H9 (cell line): ENCODE measurements around the gene F10. TPM values are rescaled to one million over a fixed set of nuclear protein-coding genes. Genes with fewer than 3 reads are reported as not detected.

Experiments
- DNase-seq: peaks from one replicate; pipeline ENCODE4 v3.0.0-alpha.2; 2017
- H2AFZ ChIP-seq: one replicate; pipeline ENCODE4 v1.6.1; 2013; ENCODE audit warnings: mild to moderate bottlenecking, low read length, control low read depth, moderate library complexity
- H2AK5ac ChIP-seq: 2 replicates; pipeline ENCODE4 v1.6.1; 2013; ENCODE audit warnings: low read length, control low read depth, mixed read lengths; ENCODE audit not compliant: insufficient read length
- H2BK120ac ChIP-seq: one replicate; pipeline ENCODE4 v1.6.1; 2013; ENCODE audit warnings: low read depth, mild to moderate bottlenecking, low read length, control low read depth, inconsistent platforms; ENCODE audit not compliant: poor library complexity, severe bottlenecking
- H2BK12ac ChIP-seq: 2 replicates; pipeline ENCODE4 v1.6.1; 2013; ENCODE audit warnings: low read length, control low read depth, mixed read lengths, low read depth; ENCODE audit not compliant: insufficient read length
- H2BK15ac ChIP-seq: 2 replicates; pipeline ENCODE4 v1.6.1; 2013; ENCODE audit warnings: low read depth, low read length, control low read depth
- H2BK20ac ChIP-seq: one replicate; pipeline ENCODE4 v1.6.1; 2013; ENCODE audit warnings: low read depth, mild to moderate bottlenecking, low read length, control low read depth, inconsistent platforms; ENCODE audit not compliant: poor library complexity, severe bottlenecking
- H2BK5ac ChIP-seq: 2 replicates; pipeline ENCODE4 v1.6.1; 2013; ENCODE audit warnings: low read length, control low read depth, mixed read lengths; ENCODE audit not compliant: insufficient read length
- H3K14ac ChIP-seq: 2 replicates; pipeline ENCODE4 v1.6.1; 2013; ENCODE audit warnings: low read length, control low read depth; ENCODE audit not compliant: insufficient read depth
- H3K18ac ChIP-seq: 2 replicates; pipeline ENCODE4 v1.6.1; 2013; ENCODE audit warnings: low read depth, mild to moderate bottlenecking, mixed read lengths, low read length, control low read depth; ENCODE audit not compliant: insufficient read length
- H3K23ac ChIP-seq: 2 replicates; pipeline ENCODE4 v1.6.1; 2013; ENCODE audit warnings: low read length, control low read depth, mixed read lengths, low read depth; ENCODE audit not compliant: insufficient read length
- H3K23me2 ChIP-seq: 2 replicates; pipeline ENCODE4 v1.6.1; 2013; ENCODE audit warnings: low read depth, mild to moderate bottlenecking, mixed read lengths, low read length, control low read depth; ENCODE audit not compliant: insufficient read length, poor library complexity, severe bottlenecking
- H3K27ac ChIP-seq: 2 replicates; pipeline ENCODE4 v1.5.1; 2013; ENCODE audit warnings: low read length, control low read depth, mixed read lengths, low read depth; ENCODE audit not compliant: insufficient read length
- H3K27me3 ChIP-seq: 2 replicates; pipeline ENCODE4 v1.6.1; 2013; ENCODE audit warnings: low read length, control low read depth, inconsistent platforms; ENCODE audit not compliant: insufficient read depth
- H3K4ac ChIP-seq: 2 replicates; pipeline ENCODE4 v1.6.1; 2013; ENCODE audit warnings: low read depth, mild to moderate bottlenecking, control low read depth, inconsistent platforms, low read length, moderate library complexity
- H3K4me1 ChIP-seq: 2 replicates; pipeline ENCODE4 v1.6.1; 2013; ENCODE audit warnings: low read length, control low read depth, inconsistent platforms; ENCODE audit not compliant: insufficient read depth
- H3K4me2 ChIP-seq: 2 replicates; pipeline ENCODE4 v1.6.1; 2013; ENCODE audit warnings: low read length, control low read depth, mixed read lengths; ENCODE audit not compliant: insufficient read length, insufficient read depth
- H3K56ac ChIP-seq: 2 replicates; pipeline ENCODE4 v1.6.1; 2013; ENCODE audit warnings: low read depth, mild to moderate bottlenecking, mixed read lengths, low read length, control low read depth; ENCODE audit not compliant: insufficient read length
- H3K79me1 ChIP-seq: 2 replicates; pipeline ENCODE4 v1.6.1; 2013; ENCODE audit warnings: low read depth, mild to moderate bottlenecking, moderate library complexity, low read length, control low read depth, inconsistent platforms; ENCODE audit not compliant: insufficient read depth, poor library complexity, severe bottlenecking
- H3K79me2 ChIP-seq: 2 replicates; pipeline ENCODE4 v1.6.1; 2013; ENCODE audit warnings: low read length, control low read depth, inconsistent platforms; ENCODE audit not compliant: insufficient read depth
- H3K9ac ChIP-seq: 2 replicates; pipeline ENCODE4 v1.6.1; 2013; ENCODE audit warnings: low read length, control low read depth, mixed read lengths; ENCODE audit not compliant: insufficient read length; ENCODE audit errors: extremely low read depth
- H3K9me3 ChIP-seq: one replicate; pipeline ENCODE4 v1.6.1; 2013; ENCODE audit warnings: low read depth, low read length, inconsistent platforms; ENCODE audit not compliant: control insufficient read depth
- H3T11ph ChIP-seq: one replicate; pipeline ENCODE4 v1.6.1; 2013; ENCODE audit warnings: mild to moderate bottlenecking, low read length, control low read depth, inconsistent platforms
- H4K20me1 ChIP-seq: one replicate; pipeline ENCODE4 v1.6.1; 2013; ENCODE audit not compliant: control insufficient read depth, insufficient read length, insufficient read depth
- H4K5ac ChIP-seq: 2 replicates; pipeline ENCODE4 v1.6.1; 2013; ENCODE audit warnings: low read depth, mild to moderate bottlenecking, mixed read lengths, low read length, control low read depth; ENCODE audit not compliant: insufficient read length
- H4K8ac ChIP-seq: replicated peaks from 2 replicates; pipeline ENCODE4 v1.6.1; 2013; ENCODE audit warnings: low read length, control low read depth, mixed read lengths, low read depth; ENCODE audit not compliant: insufficient read length
- H4K91ac ChIP-seq: 2 replicates; pipeline ENCODE4 v1.6.1; 2013; ENCODE audit warnings: low read depth, mild to moderate bottlenecking, moderate library complexity, mixed read lengths, low read length, control low read depth; ENCODE audit not compliant: insufficient read length
- H3K27ac Mint-ChIP-seq, 3 experiments: 2 replicates in 2 of 3; 3 replicates in 1 of 3; pipeline ENCODE4 v1.8.0; 2020 to 2021; ENCODE audit warnings: mixed read lengths in 3 of 3, mild to moderate bottlenecking in 1 of 3, moderate library complexity in 1 of 3
- H3K27me3 Mint-ChIP-seq: 2 replicates; pipeline ENCODE4 v1.8.0; 2021; ENCODE audit warnings: low read depth, mild to moderate bottlenecking, moderate library complexity, mixed read lengths
- H3K36me3 Mint-ChIP-seq, 3 experiments: 2 replicates in 2 of 3; 3 replicates in 1 of 3; pipeline ENCODE4 v1.8.0; 2020 to 2021; ENCODE audit warnings: low read depth in 3 of 3, mixed read lengths in 3 of 3; ENCODE audit not compliant: insufficient read depth in 1 of 3
- H3K4me1 Mint-ChIP-seq, 2 experiments: 2 replicates each; pipeline ENCODE4 v1.8.0; 2020; ENCODE audit warnings: mixed read lengths in 2 of 2
- H3K4me3 Mint-ChIP-seq, 2 experiments: 2 replicates in 1 of 2; 3 replicates in 1 of 2; pipeline ENCODE4 v1.8.0; 2020 to 2021; ENCODE audit warnings: mild to moderate bottlenecking in 2 of 2, mixed read lengths in 2 of 2, moderate library complexity in 1 of 2
- H3K9me3 Mint-ChIP-seq, 2 experiments: 2 replicates in 1 of 2; 3 replicates in 1 of 2; pipeline ENCODE4 v1.8.0; 2020; ENCODE audit warnings: mild to moderate bottlenecking in 2 of 2, mixed read lengths in 2 of 2, moderate library complexity in 1 of 2
- WGBS: extraction: QIAGEN DNeasy Blood & Tissue Kit; methylation state at CpG from one replicate; pipeline ENCODE4 v1.1.7; 2013; ENCODE audit warnings: missing lambda C conversion rate, low lambda C conversion rate, mixed read lengths; ENCODE audit not compliant: insufficient read length; ENCODE audit errors: extremely low coverage; 5-methylcytosine and 5-hydroxymethylcytosine counted together
- total RNA-seq: library from RNA; stranded (reverse); gene quantifications from 2 replicates; pipeline ENCODE4 v1.2.1, GENCODE V29; 2021
- TF ChIP-seq, protein P1 (sequence below): fragments of 200-600 bp; sonication (generic); conservative IDR thresholded peaks from 3 replicates; pipeline ENCODE4 v1.8.0; 2021; ENCODE audit warnings: antibody characterized with exemption, mild to moderate bottlenecking

The F10 gene
- total RNA-seq, 1 experiment from 2014 or later = 1.7 TPM

DNA sequence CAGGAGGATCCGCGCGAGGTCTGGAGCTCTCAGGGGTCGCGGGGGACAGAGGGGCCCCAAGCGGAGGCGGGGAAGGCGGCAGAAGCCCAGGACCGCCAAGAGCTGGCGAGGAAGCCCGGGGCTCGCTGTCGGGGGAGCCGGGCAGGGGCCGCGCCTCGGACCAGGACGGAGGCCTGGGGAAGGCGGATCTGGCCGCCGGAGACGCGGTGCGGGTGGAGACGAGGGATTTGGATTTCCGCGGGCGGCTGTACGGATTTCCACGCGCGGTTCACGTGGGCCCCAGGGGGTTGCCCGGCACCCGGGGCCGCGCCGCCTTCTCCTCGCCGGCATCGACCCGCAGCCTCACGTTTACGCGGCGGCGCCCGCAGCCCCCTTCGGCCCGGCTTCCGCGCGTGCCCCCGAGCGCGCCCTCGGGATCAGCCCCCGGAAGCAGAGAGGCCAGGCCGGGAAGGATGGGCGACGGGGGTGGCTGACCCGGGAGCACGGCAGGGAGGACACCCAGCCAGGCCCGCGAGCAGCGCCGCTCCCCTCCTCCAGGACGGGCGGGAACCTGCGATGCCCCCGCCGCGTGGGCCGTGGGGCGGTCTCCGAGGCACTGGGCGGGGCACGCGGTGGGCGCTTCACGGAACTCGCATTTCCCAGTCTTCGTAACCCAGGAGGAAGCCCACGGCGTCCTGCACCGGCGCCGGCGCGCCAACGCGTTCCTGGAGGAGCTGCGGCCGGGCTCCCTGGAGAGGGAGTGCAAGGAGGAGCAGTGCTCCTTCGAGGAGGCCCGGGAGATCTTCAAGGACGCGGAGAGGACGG, 12.3 kb upstream of the F10 start:
- Histone ChIP-seq H3K18ac (no peak overlapping the region), H3K4me1 (no peaks in the 10 kb centered on the region; the same call in 1 of the 2 replicates), H3T11ph (no peak overlapping the region), H2BK5ac (no peak overlapping the region), H3K27ac (no peak overlapping the region), H2BK12ac (no peak overlapping the region), H3K9ac (no peak overlapping the region), H3K23me2 (peaks cover 4% of the 10 kb centered on the region), H4K20me1 (peaks cover 4% of the 10 kb centered on the region), H2AFZ (no peak overlapping the region), H3K14ac (peak overlapping the region; percentile 4; the same call in 1 of the 2 replicates), H3K56ac (no peak overlapping the region), H2BK15ac (no peak overlapping the region), H3K79me1 (no peaks in the 10 kb centered on the region), H3K23ac (no peak overlapping the region), H3K79me2 (no peaks in the 10 kb centered on the region), H3K4ac (no peak overlapping the region), H4K8ac (no peak overlapping the region), H2BK120ac (no peak overlapping the region), H2AK5ac (no peak overlapping the region), H3K4me2 (peak overlapping the region; percentile 33), H4K91ac (no peak overlapping the region), H4K5ac (no peak overlapping the region), H2BK20ac (no peak overlapping the region), H3K27me3 (peaks cover 29% of the 10 kb centered on the region; the same call in 1 of the 2 replicates), H3K9me3 (no peaks in the 10 kb centered on the region)
- H3K4me3 Mint-ChIP-seq = peak overlapping the region; percentile 48 to 70; a peak in 4 of 5 replicates
- peaks cover 26% of the 10 kb centered on the region for H3K27me3 Mint-ChIP-seq
- H3K9me3 Mint-ChIP-seq = peaks cover 3 to 8% of the 10 kb centered on the region in 2 experiments; a peak in 4 of 5 replicates
- no peak overlapping the region; a peak in 1 of 7 replicates for H3K27ac Mint-ChIP-seq
- H3K4me1 Mint-ChIP-seq = peaks cover 4 to 15% of the 10 kb centered on the region in 2 experiments; a peak in 2 of 4 replicates
- peaks cover 3 to 5% (median 4%) of the 10 kb centered on the region in 3 experiments; a peak in 4 of 7 replicates for H3K36me3 Mint-ChIP-seq
- TF ChIP-seq, protein P1, sequence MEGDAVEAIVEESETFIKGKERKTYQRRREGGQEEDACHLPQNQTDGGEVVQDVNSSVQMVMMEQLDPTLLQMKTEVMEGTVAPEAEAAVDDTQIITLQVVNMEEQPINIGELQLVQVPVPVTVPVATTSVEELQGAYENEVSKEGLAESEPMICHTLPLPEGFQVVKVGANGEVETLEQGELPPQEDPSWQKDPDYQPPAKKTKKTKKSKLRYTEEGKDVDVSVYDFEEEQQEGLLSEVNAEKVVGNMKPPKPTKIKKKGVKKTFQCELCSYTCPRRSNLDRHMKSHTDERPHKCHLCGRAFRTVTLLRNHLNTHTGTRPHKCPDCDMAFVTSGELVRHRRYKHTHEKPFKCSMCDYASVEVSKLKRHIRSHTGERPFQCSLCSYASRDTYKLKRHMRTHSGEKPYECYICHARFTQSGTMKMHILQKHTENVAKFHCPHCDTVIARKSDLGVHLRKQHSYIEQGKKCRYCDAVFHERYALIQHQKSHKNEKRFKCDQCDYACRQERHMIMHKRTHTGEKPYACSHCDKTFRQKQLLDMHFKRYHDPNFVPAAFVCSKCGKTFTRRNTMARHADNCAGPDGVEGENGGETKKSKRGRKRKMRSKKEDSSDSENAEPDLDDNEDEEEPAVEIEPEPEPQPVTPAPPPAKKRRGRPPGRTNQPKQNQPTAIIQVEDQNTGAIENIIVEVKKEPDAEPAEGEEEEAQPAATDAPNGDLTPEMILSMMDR = no peak
- no peak for DNase-seq
- WGBS = no CpG with 5 or more reads among the region's 99 CpGs
